ENCODE results near the gene LARP7. TPM values are rescaled to one million over a fixed set of nuclear protein-coding genes. Genes with fewer than 3 reads are reported as not detected.
"Not testable (repeated sequence)": the region's sequence is repeated elsewhere in the genome, so short reads cannot be mapped to it uniquely, and the experiment has no call there.

LARP7 gene
- total RNA-seq, 4 donors from 2014 or later = 28.4 to 59.4 (median 31.2) TPM

DNA sequence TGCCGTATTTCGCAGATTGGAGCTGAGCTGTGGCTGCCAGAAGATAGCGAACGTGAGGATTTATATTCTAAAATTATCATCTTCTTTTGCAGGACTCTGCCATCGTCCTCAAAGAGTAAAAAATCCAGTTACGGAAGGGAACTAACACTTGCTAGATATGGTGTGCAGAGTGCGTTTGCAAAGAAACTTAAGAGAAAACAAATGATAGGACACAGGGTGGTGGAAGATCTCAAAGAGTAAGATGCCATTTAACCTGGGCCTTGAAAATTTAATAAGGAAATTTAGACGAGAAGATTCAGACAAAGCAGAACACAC, 566 bp downstream of the LARP7 start:
- H3K36me3 ChIP-seq = no peaks in the 10 kb centered on the region
- H3K4me1 ChIP-seq = peaks cover 0 to 9% (median 4%) of the 10 kb centered on the region in 4 donors
- H3K4me3 ChIP-seq = peak overlapping the region; percentile 58 to 69 (median 61)
- TF ChIP-seq, protein P1, sequence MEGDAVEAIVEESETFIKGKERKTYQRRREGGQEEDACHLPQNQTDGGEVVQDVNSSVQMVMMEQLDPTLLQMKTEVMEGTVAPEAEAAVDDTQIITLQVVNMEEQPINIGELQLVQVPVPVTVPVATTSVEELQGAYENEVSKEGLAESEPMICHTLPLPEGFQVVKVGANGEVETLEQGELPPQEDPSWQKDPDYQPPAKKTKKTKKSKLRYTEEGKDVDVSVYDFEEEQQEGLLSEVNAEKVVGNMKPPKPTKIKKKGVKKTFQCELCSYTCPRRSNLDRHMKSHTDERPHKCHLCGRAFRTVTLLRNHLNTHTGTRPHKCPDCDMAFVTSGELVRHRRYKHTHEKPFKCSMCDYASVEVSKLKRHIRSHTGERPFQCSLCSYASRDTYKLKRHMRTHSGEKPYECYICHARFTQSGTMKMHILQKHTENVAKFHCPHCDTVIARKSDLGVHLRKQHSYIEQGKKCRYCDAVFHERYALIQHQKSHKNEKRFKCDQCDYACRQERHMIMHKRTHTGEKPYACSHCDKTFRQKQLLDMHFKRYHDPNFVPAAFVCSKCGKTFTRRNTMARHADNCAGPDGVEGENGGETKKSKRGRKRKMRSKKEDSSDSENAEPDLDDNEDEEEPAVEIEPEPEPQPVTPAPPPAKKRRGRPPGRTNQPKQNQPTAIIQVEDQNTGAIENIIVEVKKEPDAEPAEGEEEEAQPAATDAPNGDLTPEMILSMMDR (IDR thresholded peaks at IDR 0.05) = no peak
- TF ChIP-seq POLR2A (IDR thresholded peaks at IDR 0.05) = no peak
- peak overlapping the region; percentile 86 to 96 (median 94) for H3K27ac ChIP-seq
- H3K9me3 ChIP-seq = no peaks in the 10 kb centered on the region
- H3K27me3 ChIP-seq = no peaks in the 10 kb centered on the region
- DNase-seq = no peak

DNA sequence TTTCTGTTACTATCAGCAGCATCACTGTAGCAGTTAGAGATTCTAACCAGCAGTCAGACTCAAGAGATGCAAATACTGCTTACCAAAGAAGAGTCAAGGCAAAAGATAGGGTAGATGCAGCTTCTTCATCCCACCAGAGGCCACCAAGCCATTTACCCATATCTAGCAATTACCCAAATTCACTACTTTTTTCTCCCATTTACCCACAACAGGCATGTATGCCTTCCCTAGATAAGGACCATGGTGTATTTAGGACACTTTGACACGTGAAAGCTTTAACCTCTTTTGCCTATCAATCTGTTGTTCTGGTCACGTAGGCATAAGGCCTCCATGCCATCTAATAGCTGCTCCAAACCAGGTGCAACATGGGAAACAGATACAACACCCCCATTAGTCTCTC, 5.6 kb downstream of the LARP7 start:
- H3K27ac ChIP-seq = no peak overlapping the region
- H3K36me3 ChIP-seq = peaks cover 0 to 30% (median 0%) of the 10 kb centered on the region in 3 donors
- no peak overlapping the region for H3K4me3 ChIP-seq
- H3K4me1 ChIP-seq = peaks cover 0 to 9% (median 4%) of the 10 kb centered on the region in 4 donors
- no peaks in the 10 kb centered on the region for H3K9me3 ChIP-seq
- DNase-seq = no peak
- TF ChIP-seq, protein P1 (IDR thresholded peaks at IDR 0.05) = no peak
- TF ChIP-seq POLR2A (IDR thresholded peaks at IDR 0.05) = no peak
- no peaks in the 10 kb centered on the region for H3K27me3 ChIP-seq

DNA sequence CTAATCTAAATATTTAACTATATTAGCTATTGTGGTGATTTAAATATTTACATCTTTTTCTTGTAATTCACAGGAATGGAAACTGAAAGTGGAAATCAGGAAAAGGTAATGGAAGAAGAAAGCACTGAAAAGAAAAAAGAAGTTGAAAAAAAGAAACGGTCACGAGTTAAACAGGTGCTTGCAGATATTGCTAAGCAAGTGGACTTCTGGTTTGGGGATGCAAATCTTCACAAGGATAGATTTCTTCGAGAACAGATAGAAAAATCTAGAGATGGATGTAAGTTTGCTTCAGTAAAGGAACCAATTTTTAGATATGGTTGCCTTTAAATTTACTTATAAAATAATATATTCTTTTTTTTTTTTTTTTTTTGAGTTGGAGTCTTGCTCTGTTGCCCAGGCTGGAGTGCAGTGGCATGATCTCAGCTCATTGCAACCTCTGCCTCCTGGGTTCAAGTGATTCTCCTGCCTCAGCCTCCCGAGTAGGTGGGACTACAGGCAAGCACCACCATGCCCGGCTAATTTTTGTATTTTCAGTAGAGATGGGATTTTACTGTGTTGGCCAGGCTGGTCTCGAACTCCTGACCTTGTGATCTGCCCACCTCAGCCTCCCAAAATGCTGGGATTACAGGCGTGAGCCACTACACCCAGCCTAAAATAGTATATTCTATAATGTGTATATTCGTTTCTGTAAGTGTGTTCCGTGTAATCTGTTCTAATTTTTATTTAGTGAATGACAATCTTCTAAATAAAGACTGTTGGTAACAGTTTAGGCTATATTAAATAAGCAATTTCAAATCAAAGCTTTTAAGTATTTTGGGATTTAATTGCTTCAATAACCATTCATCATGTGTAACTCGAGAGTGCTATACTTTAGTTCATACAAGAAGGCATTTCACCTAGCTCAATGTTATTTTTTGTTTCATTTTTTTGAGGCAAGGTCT, 7.9 kb downstream of the LARP7 start:
- H3K27ac ChIP-seq, H3K4me1 ChIP-seq, H3K9me3 ChIP-seq, H3K4me3 ChIP-seq, H3K27me3 ChIP-seq, DNase-seq: not testable (repeated sequence)
- peaks cover 0 to 53% (median 0%) of the 10 kb centered on the region in 3 donors for H3K36me3 ChIP-seq

DNA sequence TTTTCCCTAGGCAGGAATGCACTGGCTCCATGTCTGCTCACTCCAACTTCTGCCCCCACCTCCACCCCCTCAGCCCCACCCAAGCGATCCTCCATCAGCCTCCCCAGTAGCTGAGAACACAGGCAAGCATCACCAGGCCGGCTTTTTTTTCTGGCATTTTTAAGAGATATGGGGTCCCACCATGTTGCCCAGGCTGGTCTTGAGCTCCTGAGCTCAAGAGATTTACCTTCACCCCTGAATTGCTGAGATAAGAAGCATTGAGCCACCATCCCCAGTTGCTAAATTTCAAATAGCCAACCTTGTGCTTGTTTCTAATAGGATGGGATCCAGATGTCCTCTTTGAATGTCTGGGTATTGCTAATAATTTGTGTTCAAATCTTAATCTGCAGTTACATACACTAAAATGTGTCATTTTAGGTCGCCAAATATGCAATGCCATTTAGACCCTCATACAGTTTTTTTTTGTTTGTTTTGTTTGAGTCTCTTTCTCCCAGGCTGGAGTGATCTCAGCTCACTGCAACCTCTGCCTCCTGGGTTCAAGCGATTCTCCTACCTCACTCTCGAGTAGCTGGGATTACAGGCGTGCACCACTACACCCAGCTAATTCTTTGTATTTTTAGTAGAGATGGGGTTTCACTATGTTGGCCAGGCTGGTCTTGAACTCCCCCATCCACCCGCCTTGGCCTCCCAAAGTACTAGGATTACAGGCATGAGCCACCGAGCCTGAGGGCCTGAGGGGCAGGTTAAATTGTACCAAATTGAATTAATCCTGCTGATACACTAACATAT, 8.8 kb downstream of the LARP7 start:
- no peak for DNase-seq
- TF ChIP-seq, protein P1 (IDR thresholded peaks at IDR 0.05) = no peak
- TF ChIP-seq POLR2A (IDR thresholded peaks at IDR 0.05) = no peak
- peaks cover 0 to 60% (median 0%) of the 10 kb centered on the region in 3 donors for H3K36me3 ChIP-seq

DNA sequence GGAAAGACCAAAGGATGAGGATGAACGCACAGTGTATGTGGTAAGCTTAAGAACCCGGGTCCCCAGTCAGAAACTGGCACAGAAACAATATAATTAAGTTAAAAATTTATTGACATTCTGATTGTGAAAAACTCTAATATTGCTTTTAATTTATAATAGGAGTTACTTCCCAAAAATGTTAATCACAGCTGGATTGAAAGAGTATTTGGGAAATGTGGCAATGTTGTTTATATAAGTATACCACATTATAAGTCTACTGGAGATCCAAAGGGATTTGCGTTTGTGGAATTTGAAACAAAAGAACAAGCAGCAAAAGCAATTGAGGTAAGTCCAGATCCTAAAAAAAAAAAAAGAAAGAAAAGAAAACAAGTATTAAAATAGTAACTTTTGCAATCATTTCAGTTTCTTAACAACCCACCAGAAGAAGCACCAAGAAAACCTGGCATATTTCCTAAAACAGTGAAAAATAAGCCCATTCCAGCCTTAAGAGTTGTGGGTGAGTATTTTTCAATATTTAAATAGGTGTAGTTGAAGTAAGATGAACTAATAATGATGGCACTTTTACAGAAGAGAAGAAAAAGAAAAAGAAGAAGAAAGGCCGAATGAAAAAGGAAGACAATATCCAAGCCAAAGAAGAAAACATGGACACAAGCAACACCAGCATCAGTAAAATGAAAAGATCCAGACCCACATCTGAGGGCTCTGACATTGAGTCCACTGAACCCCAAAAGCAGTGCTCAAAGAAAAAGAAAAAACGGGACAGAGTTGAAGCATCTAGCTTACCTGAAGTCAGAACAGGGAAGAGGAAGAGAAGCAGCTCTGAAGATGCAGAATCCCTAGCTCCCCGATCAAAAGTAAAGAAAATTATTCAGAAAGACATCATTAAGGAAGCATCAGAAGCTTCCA, 9.9 kb downstream of the LARP7 start:
- TF ChIP-seq, protein P1 (IDR thresholded peaks at IDR 0.05) = no peak
- TF ChIP-seq POLR2A (IDR thresholded peaks at IDR 0.05) = no peak
- Histone ChIP-seq H3K27me3 (no peaks in the 10 kb centered on the region), H3K4me1 (no peaks in the 10 kb centered on the region), H3K36me3 (peaks cover 0 to 67% (median 0%) of the 10 kb centered on the region in 3 donors), H3K27ac (no peak overlapping the region), H3K9me3 (no peaks in the 10 kb centered on the region), H3K4me3 (no peak overlapping the region)
- DNase-seq = no peak

More for the DNA sequence above, 8.8 kb downstream of the LARP7 start:
- no peak overlapping the region for H3K27ac ChIP-seq
- H3K9me3 ChIP-seq = no peaks in the 10 kb centered on the region
- H3K4me3 ChIP-seq = no peak overlapping the region
- H3K4me1 ChIP-seq = no peaks in the 10 kb centered on the region
- no peaks in the 10 kb centered on the region for H3K27me3 ChIP-seq

Measured in Peyer's patch (tissue), 4 donors.